T-helper 9 cell (primary cell): ENCODE data around the gene ART1.
"Not testable (repeated sequence)": the region's sequence is repeated elsewhere in the genome, so short reads cannot be mapped to it uniquely, and the experiment has no call there.

Source experiments
- DNase-seq: peaks from one replicate; pipeline ENCODE4 v3.0.0-alpha.2; 2020
- total RNA-seq, 2 donors: gene quantifications; one replicate each; lab custom pipeline; 2026; lab: John Stamatoyannopoulos, UW

The ART1 gene
- 0 to 0.07 reads per million in 2 donors for total RNA-seq

- no peak for DNase-seq
Measured at GRCh38 chr11:3644817-3645235, at the start of gene ART1. ART1 (plus strand) TSS chr11:3645128; CDS start chr11:3659214, 14,086 bp downstream.

GRCh38 chr11:3597743-3598142, 47.2 kb upstream of the ART1 start:
- not testable (repeated sequence) for DNase-seq

- not testable (repeated sequence) for DNase-seq
Measured at GRCh38 chr11:3600201-3600600, 44.7 kb upstream of the ART1 start.

GRCh38 chr11:3604167-3604566, 40.8 kb upstream of the ART1 start:
- no peak for DNase-seq

- DNase-seq = no peak
Measured at GRCh38 chr11:3605283-3605662, 39.7 kb upstream of the ART1 start.

- no peak for DNase-seq
Measured at GRCh38 chr11:3605771-3606203, 39.1 kb upstream of the ART1 start.

GRCh38 chr11:3609416-3610265, 35.3 kb upstream of the ART1 start:
- no peak for DNase-seq

GRCh38 chr11:3610846-3611245, 34.1 kb upstream of the ART1 start:
- DNase-seq = no peak

- DNase-seq = no peak
Measured at GRCh38 chr11:3611976-3612678, 32.8 kb upstream of the ART1 start.

GRCh38 chr11:3613998-3614741, 30.8 kb upstream of the ART1 start:
- no peak for DNase-seq

- no peak for DNase-seq
Measured at GRCh38 chr11:3614742-3615171, 30.2 kb upstream of the ART1 start.

- DNase-seq = no peak
Measured at GRCh38 chr11:3615998-3616397, 28.9 kb upstream of the ART1 start.

GRCh38 chr11:3616721-3617460, 28.0 kb upstream of the ART1 start:
- DNase-seq = no peak

- no peak for DNase-seq
Measured at GRCh38 chr11:3617990-3618389, 26.9 kb upstream of the ART1 start.

- no peak for DNase-seq
Measured at GRCh38 chr11:3622521-3622920, 22.4 kb upstream of the ART1 start.

- DNase-seq = no peak
Measured at GRCh38 chr11:3623121-3623520, 21.8 kb upstream of the ART1 start.

- DNase-seq = no peak
Measured at GRCh38 chr11:3623767-3624458, 21.0 kb upstream of the ART1 start.

- no peak for DNase-seq
Measured at GRCh38 chr11:3626250-3626960, 18.5 kb upstream of the ART1 start.

- DNase-seq = no peak
Measured at GRCh38 chr11:3627291-3627690, 17.6 kb upstream of the ART1 start.

GRCh38 chr11:3631331-3631730, 13.6 kb upstream of the ART1 start:
- no peak for DNase-seq

GRCh38 chr11:3632070-3632660, 12.8 kb upstream of the ART1 start:
- DNase-seq = no peak
